OCI-M2 (cell line): ENCODE measurements around the gene CFAP43.

Experiments used
- DNase-seq: peaks from one replicate; lab custom pipeline; 2025; ENCODE audit not compliant: unreplicated experiment; lab: John Stamatoyannopoulos, UW

The CFAP43 gene, protein sequence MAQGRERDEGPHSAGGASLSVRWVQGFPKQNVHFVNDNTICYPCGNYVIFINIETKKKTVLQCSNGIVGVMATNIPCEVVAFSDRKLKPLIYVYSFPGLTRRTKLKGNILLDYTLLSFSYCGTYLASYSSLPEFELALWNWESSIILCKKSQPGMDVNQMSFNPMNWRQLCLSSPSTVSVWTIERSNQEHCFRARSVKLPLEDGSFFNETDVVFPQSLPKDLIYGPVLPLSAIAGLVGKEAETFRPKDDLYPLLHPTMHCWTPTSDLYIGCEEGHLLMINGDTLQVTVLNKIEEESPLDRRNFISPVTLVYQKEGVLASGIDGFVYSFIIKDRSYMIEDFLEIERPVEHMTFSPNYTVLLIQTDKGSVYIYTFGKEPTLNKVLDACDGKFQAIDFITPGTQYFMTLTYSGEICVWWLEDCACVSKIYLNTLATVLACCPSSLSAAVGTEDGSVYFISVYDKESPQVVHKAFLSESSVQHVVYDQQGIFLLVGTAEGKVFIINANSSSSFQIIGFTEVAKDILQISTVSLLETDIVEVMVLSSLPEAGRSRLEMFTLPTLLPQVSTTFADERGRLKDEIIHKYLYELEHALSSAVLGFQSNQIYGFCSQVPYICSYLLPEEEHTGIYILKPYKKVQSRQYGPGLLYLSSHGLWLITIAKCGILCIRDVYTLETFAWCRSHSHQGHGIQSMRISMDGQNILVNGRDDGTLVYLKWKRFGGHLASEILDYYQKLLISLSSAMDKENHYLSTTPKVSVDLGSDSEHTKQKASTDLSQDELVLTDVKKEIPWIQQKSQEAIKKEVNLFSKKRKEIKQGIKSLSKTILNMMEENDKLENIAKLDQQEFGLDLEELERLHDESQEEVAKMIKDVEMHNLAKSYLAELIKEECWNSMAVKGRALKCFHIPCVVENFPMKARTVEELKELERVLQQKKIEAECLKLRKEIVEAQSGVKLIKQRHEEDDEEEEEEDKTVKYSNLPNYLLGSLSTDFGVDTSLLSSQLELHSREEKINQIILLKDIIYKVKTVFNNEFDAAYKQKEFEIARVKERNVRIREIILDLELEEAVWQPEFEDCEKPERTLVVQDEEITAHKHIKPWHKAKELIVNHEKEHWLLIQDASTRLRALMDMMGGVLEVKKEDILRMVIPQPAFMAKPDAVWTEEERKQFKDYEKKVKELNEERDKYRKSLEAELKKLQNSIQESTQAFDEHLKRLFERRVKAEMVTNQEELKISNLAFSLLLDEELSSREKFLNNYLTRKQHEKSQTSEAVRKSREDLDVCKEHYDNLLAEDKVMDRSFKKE (N-terminal part only)

DNA sequence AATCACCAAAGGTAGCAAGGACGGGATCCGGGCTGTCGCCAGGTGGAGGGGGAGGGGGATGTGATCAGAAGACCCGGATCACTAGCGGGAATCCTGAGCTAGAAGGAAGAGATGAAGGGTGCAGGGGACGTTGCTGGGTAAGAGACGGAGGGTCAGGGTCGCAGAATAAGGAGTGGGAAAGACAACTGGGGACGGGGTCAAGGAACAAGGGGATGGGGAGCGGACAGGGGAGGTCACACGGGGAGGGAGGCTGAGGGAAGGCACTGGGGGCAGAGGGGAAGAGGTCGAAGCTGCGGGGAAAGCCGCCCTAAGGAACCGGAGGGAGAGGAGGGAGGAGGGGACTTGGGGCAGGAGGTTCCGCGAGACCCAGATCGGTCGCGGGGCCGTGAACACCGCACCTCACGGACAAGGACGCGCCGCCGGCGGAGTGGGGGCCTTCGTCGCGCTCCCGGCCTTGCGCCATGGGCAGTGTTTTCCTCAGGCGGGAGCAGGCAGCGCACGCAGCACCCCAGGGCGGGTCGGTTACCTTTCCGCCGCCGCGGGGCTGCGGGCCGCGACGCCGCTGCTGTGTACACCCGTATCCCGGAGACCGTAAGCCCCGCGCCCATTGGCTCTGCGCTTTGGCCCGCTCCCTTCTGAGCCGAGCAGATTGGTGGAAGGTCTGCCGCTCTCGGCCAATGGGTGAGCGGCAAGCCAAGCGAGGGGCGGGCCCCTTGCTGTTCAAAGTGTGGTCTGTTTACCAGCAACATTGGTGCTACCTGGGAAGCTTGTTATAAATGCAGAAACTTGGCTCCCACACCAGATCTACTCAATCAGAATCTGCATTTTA, at the start of gene CFAP43:
Gene CFAP43, minus strand, starts transcription at position 581 of the 829 bp plus-strand sequence. Its CDS starts 118 bp downstream, at position 463.
- peak; percentile 80 for DNase-seq

DNA sequence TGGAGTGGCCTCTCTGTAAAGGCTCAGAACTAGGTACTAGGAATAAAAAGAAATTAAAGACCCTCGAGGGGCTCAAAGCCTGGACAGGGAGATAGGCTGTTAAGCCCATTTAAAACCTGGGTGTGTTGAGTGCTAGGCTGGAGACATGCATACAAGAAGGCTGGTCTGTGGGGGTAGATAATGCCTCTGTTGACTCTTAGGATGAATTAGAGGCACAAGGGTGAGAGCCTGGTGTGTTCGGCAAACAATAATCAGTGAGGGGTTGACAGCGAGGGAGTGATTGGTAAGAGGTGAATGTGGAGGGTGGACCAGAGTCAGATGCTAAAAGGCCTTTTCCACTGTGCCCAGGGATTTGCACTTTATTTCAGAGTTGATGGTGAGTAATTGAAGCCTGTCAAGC, 49.5 kb upstream of the CFAP43 start:
- DNase-seq = no peak

DNA sequence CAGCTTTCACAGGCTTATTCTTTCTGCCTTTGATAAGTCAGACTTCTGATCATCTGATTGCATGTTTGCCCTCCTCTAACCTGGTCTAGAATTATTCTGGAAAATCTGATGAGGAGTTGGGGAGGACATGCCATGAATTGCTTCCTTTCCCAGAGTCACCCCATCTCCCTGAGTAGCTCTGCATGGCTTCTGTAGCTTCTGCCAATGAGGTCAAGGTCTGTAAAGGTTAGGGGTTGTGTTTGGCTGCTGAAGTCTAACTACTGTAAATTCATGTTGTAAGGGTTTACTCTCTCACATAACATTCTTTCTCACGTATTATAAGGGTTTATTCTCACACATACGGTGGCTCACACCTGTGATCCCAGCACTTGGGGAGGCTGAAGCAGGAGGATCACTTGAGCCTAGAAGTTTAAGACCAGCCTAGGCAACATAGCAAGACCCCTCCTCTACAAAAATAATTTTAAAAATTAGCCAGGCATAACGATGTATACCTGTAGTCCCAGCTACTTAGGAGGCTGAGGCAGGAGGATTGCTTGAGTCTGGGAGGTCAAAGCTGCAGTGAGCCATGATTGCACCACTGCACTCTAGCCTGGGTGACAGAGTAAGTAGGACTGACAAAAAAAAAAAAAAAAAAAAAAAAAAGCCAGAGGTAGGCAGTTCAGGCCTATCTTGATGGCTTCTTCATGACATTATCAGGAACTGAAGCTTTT, 47.5 kb upstream of the CFAP43 start:
- DNase-seq = no peak

DNA sequence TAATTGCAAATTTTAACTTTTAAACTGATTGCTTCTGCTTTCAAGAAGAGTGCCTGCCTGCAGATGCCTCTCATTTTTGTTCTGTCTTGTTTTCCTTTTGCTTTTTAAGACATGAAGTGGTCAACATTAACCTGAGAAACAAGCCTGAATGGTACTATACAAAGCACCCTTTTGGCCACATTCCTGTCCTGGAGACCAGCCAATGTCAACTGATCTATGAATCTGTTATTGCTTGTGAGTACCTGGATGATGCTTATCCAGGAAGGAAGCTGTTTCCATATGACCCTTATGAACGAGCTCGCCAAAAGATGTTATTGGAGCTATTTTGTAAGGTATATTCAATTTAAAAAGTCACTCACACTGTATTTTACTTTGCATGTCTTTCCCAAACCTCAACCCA, 45.6 kb upstream of the CFAP43 start:
- DNase-seq = no peak

DNA sequence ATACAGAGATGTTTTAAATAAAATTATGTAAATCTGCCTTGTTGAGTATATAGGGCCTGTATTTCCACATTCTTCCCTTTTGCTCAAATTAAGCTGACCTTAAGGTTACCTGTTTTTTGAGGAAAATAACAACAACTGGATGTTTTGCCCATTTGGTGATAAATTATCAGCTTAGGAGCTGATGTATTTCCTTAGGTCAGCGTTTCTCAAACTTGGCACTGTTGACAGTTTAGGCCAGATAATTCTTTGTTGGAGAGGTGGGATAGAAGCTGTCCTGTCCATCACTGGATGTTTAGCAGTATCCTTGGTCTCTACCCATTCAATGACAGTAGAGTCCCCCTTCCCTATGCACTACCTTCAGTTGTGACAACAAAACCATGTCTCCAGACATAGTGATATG, 44.0 kb upstream of the CFAP43 start:
- no peak for DNase-seq

DNA sequence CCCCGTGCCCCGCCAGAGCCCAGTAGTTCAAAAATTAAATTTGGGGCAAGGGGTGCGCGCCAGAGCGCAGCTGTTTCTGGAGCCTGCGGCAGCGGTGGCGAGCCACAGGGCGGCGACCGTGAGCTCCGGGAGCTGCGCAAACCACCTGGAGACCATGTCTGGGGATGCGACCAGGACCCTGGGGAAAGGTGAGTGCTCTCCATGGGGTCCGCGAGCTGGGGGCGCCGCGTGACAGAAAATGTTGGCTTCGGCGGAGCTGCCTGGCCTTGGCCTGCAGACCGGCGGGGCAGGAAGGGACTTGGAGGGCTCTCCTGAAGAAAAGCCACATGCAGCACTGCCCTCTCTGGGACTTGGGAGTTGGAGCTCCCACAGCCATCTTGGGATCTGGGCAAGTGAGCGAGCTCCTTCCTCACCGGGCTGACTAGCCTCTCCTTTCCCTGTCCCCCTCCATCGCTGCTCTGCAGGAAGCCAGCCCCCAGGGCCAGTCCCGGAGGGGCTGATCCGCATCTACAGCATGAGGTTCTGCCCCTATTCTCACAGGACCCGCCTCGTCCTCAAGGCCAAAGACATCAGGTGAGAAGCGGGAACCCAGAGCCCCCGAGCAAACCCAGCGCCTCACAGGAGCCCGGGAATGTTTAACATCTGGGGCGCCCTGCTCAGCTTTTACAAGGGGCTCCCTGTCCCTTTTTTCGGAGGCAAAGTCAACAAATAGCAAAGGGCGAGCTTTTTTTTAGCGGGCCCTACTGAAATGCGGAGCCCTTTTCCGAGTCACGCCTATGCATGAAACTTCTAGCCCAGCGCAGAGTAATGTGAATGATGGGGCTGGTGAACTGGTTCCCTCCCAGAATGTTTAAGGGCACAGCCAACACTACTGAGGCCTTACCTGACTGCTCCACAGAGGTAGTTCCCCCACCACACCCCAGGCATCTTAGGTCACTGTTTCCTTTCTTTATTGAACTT, 42.9 kb upstream of the CFAP43 start:
- DNase-seq = no peak

DNA sequence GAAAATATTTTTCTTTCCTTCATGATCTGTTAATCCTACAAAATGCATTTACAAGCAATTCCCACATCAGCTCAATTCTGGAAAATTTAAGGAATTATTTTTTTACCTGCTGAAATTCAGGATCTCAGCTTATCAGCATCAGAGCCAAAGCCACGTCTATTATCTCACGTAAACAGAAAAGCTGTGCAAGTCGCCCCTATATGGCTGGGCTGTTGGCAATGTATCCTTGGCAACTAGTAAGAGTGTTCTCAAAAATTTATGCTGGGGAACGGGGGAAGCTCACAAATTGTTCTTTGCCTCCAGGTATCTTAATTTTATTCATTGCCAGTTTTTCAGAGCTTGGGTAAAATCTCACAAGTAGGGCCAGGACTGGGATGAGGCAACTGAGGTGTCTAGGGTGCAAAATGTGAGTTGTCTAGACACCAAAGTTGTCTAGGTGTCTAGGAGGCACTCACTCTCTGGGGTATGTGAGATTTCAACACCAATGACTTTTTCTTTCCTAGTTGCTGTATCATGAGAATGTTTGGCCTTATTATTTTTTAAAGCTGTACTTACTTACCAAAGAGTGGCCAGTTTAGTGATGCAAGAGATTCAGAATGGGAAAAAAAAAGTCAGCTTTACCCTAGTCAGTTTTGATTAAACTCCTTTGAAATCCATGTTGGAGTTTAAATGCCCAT, 41.9 kb upstream of the CFAP43 start:
- DNase-seq = no peak

DNA sequence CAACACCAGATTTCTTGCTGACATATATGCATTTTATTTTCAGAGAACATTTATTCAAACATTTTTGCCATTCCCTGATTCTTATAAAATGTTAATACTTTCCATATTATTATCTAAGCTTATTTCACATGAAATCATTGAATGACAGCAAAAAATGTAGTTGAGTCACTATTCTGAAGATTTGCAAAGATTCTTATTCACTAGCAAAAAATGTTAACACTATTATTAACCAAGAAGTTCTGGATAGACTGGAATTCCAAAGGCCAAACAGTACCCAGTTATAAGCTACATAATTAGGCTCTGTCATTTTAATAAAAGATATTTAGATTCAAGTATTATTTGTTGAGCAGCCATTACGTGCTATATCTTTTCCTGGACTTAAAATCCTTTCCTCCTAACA, 41.1 kb upstream of the CFAP43 start:
- DNase-seq = no peak

DNA sequence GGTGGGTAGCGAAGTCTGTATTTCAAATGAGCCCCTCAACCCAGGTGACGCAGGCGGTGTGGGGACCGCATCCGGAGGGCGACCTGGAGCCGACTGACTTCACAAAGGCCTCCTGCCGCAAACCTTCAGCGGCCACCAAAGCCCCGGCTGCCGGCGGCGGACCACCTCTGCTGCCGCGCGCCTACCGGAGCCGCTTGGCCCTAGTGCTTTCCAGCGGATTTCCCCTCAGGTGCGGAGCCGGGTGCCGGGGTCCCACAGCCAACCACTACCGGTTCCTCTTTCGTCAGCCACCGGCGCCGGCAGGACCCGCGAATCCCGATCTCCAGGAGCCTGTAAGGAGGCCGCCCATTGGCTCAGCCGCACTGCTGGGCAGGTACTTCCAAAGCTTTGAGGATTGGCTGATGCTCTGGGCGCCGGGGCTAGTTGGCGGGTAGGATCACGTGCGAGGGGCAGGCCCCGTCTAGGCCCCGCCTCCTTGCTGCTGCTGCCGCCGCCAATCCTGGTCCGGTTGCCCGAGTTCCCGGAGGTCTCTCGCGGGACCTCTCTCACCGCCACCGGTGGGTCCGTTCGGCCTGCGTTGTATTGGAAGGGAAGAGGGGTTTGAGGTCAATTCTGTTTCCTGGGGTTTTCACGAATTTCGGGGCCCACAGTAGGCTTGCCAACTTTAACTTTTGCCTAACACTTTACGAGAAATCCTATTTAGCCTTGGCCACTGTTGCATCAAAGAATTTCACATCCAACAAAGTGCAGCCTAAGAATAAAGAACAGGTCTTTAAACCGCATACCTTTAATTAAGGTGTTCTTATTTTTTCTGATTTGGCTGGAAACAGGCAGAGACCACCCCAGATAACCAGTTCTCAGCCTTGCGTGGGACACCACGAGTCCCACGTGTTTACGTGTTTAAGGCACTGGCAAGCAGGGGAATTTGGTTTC, 36.8 kb upstream of the CFAP43 start, which contains the start of gene GSTO2:
Gene GSTO2, plus strand, starts transcription at position 472 of the 933 bp plus-strand sequence. CDS start 5,732 bp downstream, outside the sequence.
- peak; percentile 83 for DNase-seq

DNA sequence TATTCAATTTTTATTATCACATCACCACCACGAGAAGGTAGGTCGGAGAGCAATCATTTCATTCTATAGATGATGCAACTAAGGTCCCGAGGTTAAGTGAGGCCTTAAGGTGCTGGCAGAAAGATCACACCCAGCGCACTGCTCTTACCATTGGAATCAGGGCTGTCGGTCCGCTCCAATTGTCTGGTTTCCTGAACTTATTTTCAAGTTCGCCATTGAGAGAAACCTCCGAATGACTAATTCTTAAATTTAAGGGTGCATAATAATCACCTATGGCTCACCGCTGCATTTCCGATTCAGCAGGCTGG, 36.2 kb upstream of the CFAP43 start:
- peak; percentile 83 for DNase-seq

DNA sequence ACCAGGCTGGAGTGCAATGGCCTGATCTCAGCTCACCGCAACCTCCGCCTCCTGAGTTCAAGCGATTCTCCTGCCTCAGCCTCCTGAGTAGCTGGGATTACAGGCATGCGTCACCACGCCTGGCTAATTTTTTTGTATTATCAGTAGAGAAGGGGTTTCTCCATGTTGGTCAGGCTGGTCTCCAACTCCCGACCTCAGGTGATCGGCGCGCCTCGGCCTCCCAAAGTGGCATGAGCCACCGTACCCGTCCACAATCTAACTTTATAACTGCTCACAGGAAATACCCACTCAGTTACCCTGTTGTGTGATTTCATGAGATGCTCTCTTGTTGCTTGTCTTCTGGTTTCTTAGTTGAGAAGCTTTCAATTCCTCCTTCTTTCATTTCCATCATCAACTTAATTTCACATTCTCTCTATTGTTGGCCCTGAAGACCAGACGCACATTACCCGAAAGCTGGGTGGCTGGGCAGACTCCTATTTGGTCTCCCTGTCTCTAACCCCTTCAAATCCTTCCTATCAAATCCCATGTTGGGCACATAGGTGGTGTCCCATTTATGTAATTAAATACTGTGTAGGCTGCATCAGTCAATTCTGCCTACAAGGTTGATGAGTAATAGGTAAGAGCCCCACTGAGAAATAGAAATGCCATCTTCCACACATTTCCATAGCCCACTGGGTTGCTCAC, 35.7 kb upstream of the CFAP43 start:
- DNase-seq = no peak

DNA sequence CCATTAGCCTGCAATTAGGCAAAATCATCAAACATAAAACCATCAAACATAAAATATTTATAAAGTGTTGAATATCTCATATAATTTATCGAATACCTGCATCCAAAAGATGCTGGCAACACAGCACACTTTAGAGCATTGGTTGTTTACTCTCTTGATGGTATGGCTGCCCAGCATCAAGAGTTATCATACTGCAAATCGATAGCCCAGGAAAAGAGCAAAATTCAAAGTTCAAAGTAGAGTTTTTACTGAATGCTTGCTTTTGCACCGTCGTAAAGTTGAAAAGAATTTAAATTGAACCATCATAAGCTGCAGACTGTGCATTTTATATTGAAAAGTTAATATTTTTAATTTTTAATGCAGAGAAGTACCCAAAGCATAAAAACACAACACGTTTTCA, 32.6 kb upstream of the CFAP43 start:
- no peak for DNase-seq

DNA sequence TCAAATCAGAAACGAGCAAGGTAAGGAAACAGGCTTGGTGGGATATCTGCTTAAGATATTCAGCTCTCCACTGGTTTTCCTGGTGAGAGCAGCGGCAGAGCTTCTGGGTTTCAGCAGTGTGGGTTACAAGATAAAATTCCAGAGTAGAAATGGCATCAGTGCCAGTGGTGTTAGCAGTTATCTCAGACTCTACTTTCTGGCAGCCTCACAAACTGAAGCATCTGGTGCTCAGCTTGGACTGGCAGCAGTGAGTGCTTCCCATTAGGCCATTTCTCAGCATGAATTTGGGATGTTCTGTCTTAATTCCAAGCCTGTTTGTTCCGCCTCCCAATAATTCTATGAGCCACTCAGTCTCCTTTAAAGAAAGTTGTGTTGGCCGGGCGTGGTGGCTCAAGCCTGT, 29.9 kb upstream of the CFAP43 start:
- no peak for DNase-seq

DNA sequence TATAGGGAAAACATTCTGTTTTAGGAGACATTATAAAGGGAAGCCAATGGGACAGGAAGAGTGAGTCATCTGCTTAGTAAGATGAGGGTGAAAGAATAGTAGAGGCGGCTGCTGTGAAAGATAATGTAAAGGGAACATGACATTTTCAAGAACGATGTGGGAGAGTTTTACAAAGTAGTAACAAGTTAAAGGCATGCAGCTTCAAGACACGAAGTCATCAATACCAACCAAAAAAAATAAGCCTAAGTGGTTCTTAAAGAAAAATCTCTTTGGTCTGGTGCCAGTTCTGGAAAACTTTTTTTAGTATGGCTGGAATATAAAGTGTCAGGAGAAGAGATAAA, 28.6 kb upstream of the CFAP43 start:
- peak; percentile 73 for DNase-seq

DNA sequence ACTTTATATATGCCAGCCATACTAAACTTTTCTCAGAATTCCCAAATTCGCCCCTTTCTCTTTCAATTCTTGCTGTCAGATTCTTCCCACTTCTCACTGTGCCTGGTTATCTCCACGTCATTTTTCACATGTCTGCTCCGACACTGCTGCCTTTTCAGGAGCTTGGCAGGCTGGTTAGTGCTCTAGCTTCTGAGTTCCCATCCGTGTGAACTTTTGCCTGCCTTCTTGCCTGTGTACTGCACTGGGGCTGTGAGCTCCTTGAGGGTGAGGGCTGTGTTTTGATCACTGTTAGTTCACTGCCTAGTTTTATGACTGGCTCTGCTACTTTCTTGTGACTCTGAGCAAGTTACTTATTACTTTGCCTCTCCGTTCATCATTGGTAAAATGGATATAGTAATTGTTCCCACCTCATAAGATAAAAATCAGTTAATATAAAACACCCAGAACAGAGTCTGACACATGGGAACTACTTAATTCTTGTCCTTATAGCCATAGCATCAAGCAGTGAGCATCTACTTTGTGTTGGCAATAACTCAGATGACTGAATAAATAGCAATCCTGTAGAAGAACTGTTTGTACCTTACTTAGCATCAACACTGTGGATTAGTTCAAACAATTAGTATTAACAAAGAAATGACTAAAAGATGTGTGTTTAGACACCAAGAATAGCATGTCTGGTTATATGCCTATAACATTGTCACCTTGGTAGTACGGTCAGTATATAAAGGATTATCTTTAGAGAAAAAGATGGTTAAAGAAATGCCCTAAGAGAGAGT, 28.0 kb upstream of the CFAP43 start:
- peak; percentile 73 for DNase-seq

DNA sequence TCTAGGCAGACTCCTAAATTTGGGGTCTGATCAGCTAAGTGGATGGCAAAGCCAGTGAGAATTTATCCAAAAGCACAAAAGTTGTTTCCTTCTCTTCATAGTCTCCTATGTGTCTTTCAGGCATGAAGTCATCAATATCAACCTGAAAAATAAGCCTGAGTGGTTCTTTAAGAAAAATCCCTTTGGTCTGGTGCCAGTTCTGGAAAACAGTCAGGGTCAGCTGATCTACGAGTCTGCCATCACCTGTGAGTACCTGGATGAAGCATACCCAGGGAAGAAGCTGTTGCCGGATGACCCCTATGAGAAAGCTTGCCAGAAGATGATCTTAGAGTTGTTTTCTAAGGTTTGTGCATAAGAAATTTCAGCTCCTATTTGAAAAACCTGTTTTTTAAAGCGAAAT, 27.3 kb upstream of the CFAP43 start:
- no peak for DNase-seq
